ENCODE measurements around the gene CYP27A1.

DNA sequence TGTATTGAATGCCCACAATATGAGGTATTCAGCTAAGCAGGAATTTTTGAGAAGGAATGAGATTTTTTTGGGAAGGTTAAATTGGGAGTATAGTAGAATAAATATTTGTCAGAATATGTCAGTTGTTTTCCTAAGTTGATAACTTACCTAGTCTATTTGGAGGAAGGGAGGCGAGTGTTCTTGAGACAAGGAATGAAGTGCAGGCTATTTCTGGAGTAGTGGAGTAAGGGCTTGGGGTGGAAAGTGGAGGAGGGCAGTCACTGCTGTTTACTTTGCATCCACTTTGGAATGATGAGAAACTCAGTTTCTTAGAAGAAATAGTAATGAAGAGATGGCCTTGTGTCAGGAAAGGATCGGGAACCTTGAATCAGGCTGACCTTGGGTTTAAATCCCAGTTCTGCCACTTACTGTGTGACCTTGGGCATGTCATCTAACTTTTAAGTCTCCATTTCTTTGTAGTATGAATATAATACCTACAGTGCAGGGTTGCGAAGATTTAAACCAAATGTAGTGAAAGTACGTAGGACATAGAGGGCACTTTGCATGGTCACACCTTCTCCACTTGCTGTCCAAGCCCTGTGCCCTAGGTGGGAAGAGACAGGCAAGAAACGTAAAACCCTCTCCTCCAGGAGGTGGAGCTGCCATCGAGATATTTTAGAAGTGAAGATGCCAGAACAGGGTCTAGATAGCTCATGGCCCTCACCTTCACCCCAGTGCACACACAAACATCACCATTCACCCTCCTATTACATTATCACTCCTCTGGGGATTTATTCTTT, 25.2 kb upstream of the CYP27A1 start:
- TF ChIP-seq, protein P1, sequence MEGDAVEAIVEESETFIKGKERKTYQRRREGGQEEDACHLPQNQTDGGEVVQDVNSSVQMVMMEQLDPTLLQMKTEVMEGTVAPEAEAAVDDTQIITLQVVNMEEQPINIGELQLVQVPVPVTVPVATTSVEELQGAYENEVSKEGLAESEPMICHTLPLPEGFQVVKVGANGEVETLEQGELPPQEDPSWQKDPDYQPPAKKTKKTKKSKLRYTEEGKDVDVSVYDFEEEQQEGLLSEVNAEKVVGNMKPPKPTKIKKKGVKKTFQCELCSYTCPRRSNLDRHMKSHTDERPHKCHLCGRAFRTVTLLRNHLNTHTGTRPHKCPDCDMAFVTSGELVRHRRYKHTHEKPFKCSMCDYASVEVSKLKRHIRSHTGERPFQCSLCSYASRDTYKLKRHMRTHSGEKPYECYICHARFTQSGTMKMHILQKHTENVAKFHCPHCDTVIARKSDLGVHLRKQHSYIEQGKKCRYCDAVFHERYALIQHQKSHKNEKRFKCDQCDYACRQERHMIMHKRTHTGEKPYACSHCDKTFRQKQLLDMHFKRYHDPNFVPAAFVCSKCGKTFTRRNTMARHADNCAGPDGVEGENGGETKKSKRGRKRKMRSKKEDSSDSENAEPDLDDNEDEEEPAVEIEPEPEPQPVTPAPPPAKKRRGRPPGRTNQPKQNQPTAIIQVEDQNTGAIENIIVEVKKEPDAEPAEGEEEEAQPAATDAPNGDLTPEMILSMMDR (IDR thresholded peaks at IDR 0.05; ENCODE audit: low read depth, low read length, missing input control): no peak
- TF ChIP-seq HNF4A (conservative IDR thresholded peaks at IDR 0.05): no peak
- TF ChIP-seq RXRA (IDR thresholded peaks at IDR 0.05): no peak
- no peak for TF ChIP-seq RAD21 (IDR thresholded peaks at IDR 0.05)
- TF ChIP-seq FOXA1 (IDR thresholded peaks at IDR 0.05): no peak
- TF ChIP-seq, protein P2, sequence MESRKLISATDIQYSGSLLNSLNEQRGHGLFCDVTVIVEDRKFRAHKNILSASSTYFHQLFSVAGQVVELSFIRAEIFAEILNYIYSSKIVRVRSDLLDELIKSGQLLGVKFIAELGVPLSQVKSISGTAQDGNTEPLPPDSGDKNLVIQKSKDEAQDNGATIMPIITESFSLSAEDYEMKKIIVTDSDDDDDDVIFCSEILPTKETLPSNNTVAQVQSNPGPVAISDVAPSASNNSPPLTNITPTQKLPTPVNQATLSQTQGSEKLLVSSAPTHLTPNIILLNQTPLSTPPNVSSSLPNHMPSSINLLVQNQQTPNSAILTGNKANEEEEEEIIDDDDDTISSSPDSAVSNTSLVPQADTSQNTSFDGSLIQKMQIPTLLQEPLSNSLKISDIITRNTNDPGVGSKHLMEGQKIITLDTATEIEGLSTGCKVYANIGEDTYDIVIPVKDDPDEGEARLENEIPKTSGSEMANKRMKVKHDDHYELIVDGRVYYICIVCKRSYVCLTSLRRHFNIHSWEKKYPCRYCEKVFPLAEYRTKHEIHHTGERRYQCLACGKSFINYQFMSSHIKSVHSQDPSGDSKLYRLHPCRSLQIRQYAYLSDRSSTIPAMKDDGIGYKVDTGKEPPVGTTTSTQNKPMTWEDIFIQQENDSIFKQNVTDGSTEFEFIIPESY (IDR thresholded peaks at IDR 0.05): no peak
